ENCODE measurements around the gene ARL15.

- no peak for TF ChIP-seq CTCF (IDR thresholded peaks at IDR 0.05)
- TF ChIP-seq POLR2A (IDR thresholded peaks at IDR 0.05), result no peak
- TF ChIP-seq EP300 (IDR thresholded peaks at IDR 0.05), result no peak
These were observed 48.8 kb downstream of the ARL15 start for GRCh38 chr5:54261596-54261995.
